Measurements from ENCODE around the gene GLIS1.

DNA sequence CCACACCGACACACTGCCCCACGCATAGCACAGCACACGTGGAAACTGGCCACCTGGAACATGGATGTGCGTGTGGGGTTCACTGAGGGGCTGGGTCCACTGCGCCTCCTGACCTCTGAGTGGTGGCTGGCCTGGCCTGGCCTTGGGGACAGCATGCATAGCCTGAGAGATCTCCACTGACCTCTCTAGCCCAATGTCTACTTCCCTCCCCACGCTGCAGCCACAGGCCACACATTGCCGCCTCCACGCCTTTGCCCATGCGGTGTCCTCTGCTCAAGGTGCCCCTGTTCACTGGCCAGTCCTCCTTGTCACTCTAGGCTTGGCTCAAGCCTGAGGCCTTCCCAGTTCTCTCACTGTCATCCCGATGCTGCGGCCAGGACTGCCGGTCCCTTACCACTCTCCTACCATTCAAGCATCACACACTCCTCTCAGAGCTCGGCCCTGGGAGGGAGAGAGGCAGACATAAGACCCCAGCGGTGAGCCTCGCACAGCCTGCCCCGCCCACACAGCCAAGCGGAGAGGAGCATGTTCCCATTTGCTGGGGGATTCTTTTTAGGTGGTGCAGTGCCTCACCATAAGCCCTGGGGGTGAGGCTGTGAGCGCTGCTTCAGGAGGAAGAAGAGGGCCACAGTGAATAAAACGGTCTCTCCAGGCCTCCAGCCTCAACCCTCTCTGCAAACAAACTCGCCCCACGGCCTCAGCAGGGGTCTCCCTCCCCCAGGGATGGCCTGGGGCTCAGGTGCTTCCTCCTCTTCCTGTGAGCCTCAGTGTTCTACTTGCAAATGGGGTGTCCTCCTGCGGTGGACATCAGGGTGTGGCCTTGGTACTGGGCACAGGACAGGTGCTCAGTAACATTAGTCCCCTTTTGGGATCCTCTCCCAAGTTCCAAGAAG is 199.0 kb downstream of the GLIS1 start:
- TF ChIP-seq, protein P1, sequence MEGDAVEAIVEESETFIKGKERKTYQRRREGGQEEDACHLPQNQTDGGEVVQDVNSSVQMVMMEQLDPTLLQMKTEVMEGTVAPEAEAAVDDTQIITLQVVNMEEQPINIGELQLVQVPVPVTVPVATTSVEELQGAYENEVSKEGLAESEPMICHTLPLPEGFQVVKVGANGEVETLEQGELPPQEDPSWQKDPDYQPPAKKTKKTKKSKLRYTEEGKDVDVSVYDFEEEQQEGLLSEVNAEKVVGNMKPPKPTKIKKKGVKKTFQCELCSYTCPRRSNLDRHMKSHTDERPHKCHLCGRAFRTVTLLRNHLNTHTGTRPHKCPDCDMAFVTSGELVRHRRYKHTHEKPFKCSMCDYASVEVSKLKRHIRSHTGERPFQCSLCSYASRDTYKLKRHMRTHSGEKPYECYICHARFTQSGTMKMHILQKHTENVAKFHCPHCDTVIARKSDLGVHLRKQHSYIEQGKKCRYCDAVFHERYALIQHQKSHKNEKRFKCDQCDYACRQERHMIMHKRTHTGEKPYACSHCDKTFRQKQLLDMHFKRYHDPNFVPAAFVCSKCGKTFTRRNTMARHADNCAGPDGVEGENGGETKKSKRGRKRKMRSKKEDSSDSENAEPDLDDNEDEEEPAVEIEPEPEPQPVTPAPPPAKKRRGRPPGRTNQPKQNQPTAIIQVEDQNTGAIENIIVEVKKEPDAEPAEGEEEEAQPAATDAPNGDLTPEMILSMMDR (IDR thresholded peaks at IDR 0.05; ENCODE audit: low read depth, low read length, poor library complexity, severe bottlenecking): no peak
- TF ChIP-seq EZH2phosphoT487 (IDR thresholded peaks at IDR 0.05; ENCODE audit: borderline replicate concordance, low read length): no peak

Measured in DOHH2 (cell line).